K562 treated with DMSO at 1 percent for 48 hours (cell line): ENCODE results near the gene C5AR1. TPM values are rescaled to one million over a fixed set of nuclear protein-coding genes. Genes with fewer than 3 reads are reported as not detected.

Experiments used
- total RNA-seq: library from RNA; unstranded; fragments of 300-600 nt; gene quantifications from 2 replicates; pipeline ENCODE4 v1.2.3, GENCODE V29; 2022; ENCODE audit warnings: low replicate concordance; ENCODE audit errors: extremely low read depth

Gene C5AR1
- not detected in 2 replicates for total RNA-seq

DNA sequence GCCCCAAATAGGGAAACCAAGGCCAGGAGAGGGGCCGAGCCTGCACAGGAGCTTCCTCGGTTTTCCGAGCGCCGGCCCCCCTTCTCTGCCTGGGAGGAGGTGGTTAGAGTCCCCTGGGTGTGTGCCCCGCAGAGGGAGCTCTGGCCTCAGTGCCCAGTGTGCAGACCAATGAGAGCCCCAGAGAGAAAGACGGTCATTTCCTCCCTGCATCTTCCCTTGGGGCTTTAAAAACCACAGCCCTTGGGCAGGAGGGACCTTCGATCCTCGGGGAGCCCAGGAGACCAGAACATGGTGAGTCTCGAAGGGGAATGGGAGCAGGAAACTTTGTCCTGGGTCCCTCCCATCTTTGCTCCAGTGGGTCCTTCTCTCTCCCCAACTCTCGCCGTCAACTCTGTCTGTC, at the start of gene C5AR1:
Gene C5AR1 (plus strand): TSS at position 254 of the 400 bp plus-strand sequence. CDS start 35 bp downstream, at position 289.

DNA sequence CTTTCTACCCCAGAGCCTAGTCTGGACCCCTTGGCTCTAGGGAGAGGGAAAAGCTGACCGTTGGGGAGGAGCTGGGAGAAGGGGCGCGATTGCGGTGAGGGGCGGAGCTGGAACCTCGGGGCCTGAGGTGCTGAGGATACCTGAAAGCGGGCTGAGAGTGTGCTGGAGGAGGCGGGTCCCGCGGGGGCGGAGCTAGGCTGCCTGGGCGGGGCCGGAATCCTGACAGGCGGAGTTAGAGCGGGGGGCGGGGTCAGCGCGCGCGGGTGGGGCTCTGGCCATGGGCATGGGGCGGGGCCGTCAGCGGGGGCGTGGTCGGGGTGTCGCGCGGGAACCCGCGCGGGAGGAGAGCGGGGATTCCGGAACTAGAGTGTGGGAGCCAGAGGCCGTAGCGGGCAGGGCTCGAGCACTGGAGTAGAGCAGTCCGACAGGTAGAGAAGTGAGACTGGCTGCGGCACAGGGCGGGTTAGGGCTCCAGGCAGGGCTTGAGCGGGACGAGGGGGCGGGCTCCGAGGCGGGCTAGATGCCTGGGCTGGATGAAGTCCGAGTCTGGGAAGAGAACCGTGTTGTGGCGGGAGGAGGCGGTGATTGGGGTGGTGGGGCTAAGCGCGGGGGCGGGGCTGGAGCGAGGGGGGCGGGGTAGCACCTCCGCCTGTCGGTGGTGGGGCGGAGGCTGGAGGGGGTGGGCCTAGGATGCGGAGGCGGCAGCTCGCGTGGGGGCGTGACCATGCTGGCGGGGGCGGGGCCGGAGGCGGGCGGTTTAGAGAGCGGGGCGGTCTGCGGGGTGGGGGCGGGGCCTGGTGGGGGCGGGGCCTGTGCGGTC, 35.4 kb upstream of the C5AR1 start, which contains the start of gene INAFM1:
Gene INAFM1 (plus strand): TSS at position 815 of the 820 bp plus-strand sequence. CDS start 35 bp downstream, outside the sequence.

DNA sequence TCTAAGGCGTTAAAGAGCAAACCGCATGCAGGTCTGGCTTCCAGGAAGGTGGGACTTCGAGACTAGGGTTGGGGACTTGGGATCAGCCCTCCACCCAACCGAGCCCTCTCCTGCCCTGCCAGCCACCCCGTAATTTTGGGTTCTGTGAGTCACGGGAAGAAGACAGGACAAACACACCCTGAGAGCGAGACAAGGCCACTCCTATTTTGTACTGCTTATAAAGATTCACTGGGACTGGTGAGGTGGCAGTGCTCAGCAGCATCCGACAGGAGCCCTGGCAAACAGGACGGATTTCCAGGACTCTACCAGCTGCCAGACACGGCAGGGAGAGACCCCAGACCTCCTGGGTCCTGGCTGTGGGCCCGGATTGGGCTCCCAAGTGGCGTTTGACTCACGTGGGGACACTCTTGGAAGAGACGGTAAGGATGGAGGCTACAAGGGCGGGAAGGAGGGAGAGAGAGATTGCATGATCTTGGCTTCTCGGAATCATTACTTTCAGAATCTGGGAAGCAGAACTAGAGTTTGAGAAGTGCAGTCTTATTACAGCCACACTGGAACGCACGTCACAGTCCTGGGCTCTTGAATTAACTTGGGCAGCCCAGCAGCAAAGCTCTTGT, 22.4 kb downstream of the C5AR1 start, which contains the start of gene C5AR2:
Gene C5AR2 (plus strand): TSS at position 245 of the 617 bp plus-strand sequence. CDS start 8,625 bp downstream, outside the sequence.

DNA sequence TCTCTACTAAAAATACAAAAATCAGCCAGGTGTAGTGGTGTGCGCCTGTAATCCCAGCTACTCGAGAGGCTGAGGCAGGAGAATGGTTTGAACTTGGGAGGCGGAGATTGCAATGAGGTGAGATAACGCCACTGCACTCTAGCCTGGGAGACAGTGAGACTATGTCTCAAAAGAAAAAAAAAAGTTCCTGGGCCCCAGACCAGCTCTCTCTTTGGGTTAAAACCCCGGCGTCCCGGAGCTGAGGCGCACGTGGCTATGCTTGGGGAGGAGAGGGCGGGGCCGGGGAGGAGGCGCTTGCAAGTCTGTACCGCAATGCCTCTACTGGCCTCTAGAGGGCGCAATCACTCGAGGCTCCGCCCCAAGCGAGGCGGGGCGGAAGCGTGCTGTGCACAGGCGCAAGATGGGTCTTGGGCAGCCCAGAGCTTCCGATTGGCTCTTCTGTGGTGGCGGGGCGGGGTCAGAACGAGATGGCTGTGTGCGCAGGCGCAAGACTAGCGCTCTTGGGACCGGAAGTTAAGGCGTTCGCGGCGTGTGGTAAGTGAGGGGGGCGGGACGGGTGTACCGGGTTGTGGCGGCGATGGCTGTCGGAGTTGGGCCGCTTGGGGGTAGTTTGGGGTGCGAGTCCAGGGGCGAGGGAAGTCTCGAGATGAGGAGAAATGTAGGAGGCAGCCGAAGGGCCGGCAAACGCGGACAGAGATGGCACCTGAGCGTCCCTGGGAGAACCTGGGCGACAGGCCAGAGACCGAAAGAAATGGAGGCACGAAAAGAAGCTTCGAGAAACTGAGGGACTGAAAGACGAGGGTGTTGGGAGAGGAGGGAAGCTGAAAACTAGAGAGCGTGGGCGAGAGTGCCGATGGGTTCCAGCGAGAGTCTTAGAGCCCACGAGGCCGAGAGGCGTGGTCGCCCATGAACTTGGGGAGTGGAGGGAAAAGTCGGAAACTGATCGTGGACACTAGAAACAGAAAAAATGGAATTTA, 39.4 kb downstream of the C5AR1 start, which contains the start of gene DHX34:
Gene DHX34 (plus strand): TSS at position 497 of the 977 bp plus-strand sequence. CDS start 3,716 bp downstream, outside the sequence.

Other genes with a start within 250 kb of the C5AR1 start
- not detected in 2 replicates for gene ZC3H4, start 196.1 kb upstream of the C5AR1 start, total RNA-seq
- gene SAE1, start 179.0 kb upstream of the C5AR1 start, total RNA-seq, result 220 TPM in 1 of 2 replicates, not detected in the other
- not detected in 2 replicates for gene BBC3, start 78.7 kb upstream of the C5AR1 start, total RNA-seq
- not detected in 2 replicates for gene CCDC9, start 53.3 kb upstream of the C5AR1 start, total RNA-seq
- not detected in 2 replicates for gene INAFM1, start 35.0 kb upstream of the C5AR1 start, total RNA-seq
- gene C5AR2, start 22.3 kb downstream of the C5AR1 start, total RNA-seq, result not detected in 2 replicates
- not detected in 2 replicates for gene DHX34, start 39.5 kb downstream of the C5AR1 start, total RNA-seq
- gene MEIS3, start 109.7 kb downstream of the C5AR1 start, total RNA-seq, result not detected in 2 replicates
- gene SLC8A2, start 162.0 kb downstream of the C5AR1 start, total RNA-seq, result not detected in 2 replicates
- not detected in 2 replicates for gene KPTN, start 174.4 kb downstream of the C5AR1 start, total RNA-seq
- gene NAPA, start 205.2 kb downstream of the C5AR1 start, total RNA-seq, result not detected in 2 replicates